Transverse colon (tissue), 4 donors: ENCODE results near the gene FNDC3B.

Experiments
- POLR2A ChIP-seq: fragments of 450-650 bp; IDR thresholded peaks from one replicate; pipeline ENCODE4 v1.6.1; 2016; ENCODE audit warnings: antibody characterized with exemption, mild to moderate bottlenecking, moderate library complexity
- POLR2AphosphoS5 ChIP-seq, 3 donors: sonication (generic); formaldehyde crosslinking; IDR thresholded peaks; one replicate each; pipeline ENCODE4 v1.6.1; 2016; ENCODE audit warnings: antibody characterized with exemption in 3 of 3
- TF ChIP-seq, protein P1 (sequence below), 5 experiments: fragments of 200-600 bp in 3 of 5; fragments of 450-650 bp in 2 of 5; sonication (generic) in 3 of 5; IDR thresholded peaks; 1 replicate in 2 of 5; 2 replicates in 3 of 5; pipeline ENCODE4 v1.5.1; 2016 to 2017; ENCODE audit warnings: antibody characterized with exemption in 5 of 5, inconsistent platforms in 3 of 5, mild to moderate bottlenecking in 2 of 5, moderate library complexity in 1 of 5

GRCh38 chr3:172277151-172277652 is 237.8 kb downstream of the FNDC3B start:
- TF ChIP-seq, protein P1, sequence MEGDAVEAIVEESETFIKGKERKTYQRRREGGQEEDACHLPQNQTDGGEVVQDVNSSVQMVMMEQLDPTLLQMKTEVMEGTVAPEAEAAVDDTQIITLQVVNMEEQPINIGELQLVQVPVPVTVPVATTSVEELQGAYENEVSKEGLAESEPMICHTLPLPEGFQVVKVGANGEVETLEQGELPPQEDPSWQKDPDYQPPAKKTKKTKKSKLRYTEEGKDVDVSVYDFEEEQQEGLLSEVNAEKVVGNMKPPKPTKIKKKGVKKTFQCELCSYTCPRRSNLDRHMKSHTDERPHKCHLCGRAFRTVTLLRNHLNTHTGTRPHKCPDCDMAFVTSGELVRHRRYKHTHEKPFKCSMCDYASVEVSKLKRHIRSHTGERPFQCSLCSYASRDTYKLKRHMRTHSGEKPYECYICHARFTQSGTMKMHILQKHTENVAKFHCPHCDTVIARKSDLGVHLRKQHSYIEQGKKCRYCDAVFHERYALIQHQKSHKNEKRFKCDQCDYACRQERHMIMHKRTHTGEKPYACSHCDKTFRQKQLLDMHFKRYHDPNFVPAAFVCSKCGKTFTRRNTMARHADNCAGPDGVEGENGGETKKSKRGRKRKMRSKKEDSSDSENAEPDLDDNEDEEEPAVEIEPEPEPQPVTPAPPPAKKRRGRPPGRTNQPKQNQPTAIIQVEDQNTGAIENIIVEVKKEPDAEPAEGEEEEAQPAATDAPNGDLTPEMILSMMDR (IDR thresholded peaks at IDR 0.05), result no peak
- no peak for TF ChIP-seq POLR2A
- TF ChIP-seq POLR2AphosphoS5 (IDR thresholded peaks at IDR 0.05), result no peak
